ENCODE measurements around the gene HOXB4.

HOXB4 gene

DNA sequence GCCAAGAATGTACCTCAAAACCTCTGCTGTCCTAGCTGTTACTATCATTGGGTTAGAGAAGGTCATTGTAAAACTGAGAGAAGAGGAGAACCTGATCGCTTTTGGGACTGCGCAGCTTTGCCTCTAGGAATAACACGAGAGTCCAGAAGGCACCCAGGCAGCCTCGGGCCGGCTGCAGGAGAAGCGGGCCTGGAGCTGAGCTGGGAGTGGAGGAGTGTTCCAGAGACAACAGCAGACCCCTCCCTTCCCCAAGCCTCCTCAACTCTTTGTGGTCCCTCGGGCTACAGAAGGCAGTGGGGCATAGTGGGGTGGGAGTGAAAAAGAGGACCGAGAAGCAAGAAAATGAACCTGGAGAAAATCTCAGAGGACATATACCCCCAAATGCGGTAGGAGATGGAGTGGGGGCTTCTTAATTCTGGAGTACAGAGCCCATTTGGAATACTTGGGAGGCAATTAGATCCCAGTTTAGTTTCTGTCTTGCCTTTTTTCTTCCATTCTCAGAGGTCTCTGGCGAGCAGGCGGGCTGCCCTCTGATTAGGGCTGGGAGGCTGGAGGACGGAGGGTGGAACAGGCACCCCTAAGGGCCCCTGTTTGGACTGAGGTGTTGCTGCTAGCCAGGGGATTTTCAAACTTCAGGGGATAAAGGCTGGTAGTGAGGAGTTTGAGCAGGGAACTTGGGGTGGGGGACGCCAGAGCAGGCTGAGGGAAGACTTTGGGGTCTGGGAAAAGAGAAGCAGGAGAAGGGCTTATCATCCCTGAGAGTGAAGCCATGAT lies 19.9 kb downstream of the HOXB4 start:
- no peak for DNase-seq

DNA sequence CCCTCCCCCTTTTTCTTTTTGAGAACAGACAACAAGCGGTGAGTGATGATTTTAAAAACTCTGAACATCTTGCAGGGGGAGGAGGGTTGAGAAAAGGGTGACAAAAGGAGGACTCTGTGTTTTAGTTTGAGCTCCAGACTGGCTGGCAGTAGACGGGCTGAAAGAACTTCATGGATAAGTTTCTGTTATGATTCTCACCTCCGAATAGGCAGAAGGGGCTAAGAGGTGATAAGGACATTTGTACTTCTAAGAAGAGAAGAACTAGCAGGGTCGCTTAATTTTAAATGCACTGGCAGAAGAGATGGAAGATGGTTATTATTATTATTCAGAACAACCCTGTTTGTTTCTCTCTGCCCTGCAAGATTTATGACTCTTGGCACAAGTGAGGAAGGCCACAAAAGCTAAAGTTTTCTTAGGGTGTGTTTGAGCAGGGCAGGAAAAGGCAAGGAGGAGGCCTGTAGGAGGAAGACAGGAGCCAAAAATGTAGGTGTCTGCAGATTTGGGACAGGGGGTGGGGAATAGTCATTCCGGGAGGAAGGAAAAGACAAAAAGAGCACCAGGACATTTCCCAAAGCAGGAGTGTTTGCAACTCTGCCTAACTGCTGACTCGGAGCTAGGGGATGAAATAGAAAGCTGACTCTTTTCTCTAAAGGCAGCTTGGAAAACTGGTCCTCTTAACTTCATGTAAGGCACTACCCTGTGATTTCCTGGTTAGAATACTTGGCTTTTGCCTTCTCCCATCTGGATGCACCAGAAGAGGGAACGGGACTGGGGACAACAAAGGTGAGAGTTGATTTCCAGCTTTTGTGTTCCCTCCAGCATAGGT lies 21.4 kb downstream of the HOXB4 start:
- DNase-seq, result no peak

DNA sequence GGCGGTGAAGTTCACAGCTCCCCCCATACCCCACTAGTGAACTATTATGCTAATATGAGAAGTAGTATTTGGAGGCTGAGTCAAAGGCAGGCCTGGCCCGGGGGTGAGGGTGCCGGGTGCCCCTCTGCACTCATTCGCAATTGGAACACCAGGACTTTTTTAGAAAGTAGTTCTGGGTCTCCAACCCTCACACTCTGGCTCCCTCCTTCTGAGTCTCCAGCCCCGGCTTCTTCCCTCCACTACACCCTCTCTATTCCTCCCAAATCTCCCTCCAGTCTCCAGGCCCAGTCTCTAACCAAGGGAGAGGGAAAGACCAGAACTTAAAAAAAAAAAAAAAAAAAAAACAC lies 21.9 kb downstream of the HOXB4 start:
- no peak for DNase-seq

DNA sequence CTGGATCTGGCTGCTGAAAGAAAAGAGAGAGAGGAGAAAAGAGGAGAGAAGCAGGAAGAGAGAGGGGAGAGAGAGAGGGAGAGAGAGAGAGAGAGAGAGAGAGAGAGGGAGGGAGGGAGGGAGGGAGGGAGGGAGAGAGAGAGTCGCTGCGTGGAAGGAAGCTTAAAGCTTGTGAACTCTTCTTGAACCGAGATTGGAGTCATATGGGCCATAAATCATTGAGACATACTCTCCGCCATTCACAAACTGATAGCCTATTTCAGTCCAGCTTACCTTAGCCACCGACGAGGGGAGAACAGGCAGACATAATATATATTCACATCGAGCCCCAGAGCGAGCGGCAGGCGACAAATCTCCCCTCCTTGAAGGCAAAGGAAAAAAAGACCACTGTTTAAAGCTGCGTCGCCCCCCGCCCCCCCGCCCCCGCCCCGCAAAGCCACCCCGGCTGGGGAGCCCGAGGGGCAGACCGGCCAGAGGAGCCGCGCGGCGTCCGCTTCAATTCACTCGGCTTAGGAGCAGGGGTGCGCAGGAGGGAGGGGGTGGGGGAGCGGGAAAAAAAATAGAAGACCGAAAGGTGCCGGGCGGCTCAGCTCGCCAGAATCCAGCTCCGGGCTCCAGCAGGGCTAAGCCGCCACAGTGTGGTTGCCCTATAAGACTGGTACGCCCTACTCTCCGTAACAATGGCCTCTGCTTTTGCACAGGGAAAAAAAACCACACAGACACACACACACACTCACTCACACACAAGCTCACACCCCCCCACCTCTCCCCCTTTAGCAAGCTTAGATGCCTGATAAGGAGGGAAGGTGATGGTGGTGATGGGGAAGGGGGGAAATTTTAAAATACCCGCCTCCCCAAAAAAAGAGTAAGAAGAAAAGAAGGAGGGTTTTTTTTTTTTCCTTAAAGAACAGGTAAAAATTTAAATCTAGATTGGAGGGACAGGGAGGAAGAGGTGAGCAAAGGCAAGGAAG lies 22.6 kb downstream of the HOXB4 start:
- peak in 1 of 2 experiments; percentile 59 for DNase-seq

DNA sequence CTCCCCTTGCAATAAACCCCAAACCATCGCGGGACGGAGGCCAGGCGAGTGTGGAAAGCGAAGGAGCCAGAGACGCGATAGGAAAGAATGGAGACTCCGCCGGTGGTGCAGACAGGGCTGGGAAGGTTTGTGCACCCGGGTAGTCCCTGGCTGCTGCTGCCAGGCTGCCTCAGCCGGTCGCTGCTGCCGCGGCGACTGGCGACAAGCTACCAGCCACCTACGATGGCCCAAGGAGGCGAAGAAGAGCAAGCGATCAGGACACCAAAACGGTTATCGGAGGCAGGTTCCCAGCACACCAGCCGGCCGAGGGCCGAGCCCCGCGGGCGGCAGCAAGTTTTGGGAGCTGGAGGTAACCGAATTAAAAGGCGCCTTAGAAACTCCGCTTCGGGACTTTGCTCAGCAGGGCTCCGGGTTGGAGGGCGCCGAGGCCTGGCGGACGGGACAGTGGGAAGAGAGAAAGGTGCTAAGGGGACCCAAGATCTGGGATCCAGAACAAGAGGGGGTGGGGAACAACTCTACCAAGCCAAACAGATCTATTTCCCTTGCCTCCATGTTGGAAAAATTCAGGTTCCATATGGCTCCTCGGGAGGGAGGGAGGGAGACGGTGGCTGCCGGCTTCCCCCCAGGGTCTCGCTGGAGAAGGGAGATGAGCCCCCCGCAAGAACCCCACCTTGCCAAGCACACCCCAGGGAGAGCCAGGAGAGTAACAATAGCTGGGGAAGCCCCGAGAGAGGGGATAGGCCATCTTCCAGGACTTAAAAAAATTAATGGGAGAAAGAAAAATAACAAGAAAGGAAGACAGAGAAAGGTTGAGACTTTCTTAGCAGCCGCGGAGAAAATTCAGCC lies 23.5 kb downstream of the HOXB4 start:
- peak in 1 of 2 experiments; percentile 50 for DNase-seq

DNA sequence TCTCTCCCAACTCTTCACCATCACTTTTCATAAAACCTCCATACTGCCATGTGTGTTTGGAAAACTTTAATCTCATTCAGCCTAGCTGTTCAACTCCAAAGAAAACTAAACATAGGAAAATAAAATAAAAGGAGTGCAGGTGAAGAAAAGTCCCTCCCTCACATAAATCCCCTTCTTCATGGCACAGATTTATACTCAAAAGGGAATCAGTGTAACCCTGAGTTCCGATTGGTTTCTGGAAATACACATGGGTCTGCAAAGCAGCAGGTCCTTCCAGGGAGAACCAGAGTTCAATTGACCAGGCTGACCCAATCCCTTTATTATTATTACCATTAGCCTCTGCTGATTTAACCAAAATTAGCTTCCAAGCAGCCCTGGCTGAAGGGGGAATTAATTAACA lies 24.3 kb downstream of the HOXB4 start:
- no peak for DNase-seq

DNA sequence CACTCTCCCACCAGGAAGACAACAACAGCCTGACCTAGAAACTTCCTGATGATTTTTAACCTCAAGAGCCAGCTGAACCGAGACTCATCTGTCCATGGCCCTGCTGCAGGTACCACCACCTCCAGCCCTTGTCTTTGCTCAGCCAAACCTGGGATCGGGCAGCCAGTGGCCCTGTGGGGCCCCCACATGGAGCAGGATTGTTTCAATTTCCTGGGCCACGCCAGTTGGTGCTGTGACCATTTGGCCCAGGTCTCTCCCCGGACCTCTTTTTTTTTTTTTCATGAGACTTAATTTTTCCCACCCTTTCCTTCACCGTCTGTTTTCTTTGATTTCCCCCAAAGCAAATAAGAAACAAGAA lies 25.0 kb downstream of the HOXB4 start:
- no peak for DNase-seq

DNA sequence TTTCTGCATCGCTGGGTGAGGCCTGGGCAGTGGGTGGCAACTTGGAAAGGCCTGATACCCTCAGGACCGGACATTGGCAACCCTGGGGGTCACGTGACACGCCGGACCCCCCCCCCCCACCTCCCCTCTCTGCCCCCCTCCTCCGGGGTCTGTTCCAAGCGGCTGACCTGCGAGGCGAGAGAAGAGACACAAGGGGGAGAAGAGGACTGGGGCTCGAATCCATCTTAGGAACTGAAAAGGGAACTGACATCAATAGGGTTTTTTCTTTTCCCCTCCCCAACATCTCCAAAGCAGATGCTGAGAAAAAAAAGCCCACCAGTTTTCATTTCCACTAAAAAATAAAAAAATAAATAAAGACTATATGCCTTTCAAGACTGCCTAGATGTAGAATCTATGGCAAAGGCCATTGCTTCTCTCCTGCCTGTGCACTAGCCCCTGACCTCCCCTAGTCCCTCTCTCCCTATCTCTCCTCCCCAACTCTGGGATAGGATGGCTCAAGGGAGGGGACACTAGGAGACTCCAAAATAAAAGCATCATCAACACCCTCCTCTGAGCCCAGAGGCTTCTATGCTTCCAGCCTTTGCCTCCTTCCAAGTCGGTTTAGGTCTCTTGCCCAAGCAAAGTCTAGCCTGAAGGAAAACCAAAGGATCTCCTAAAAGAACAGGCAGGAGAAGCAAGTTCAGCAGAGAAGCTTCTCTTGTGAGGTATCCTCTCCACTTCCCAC lies 25.5 kb downstream of the HOXB4 start:
- no peak for DNase-seq

DNA sequence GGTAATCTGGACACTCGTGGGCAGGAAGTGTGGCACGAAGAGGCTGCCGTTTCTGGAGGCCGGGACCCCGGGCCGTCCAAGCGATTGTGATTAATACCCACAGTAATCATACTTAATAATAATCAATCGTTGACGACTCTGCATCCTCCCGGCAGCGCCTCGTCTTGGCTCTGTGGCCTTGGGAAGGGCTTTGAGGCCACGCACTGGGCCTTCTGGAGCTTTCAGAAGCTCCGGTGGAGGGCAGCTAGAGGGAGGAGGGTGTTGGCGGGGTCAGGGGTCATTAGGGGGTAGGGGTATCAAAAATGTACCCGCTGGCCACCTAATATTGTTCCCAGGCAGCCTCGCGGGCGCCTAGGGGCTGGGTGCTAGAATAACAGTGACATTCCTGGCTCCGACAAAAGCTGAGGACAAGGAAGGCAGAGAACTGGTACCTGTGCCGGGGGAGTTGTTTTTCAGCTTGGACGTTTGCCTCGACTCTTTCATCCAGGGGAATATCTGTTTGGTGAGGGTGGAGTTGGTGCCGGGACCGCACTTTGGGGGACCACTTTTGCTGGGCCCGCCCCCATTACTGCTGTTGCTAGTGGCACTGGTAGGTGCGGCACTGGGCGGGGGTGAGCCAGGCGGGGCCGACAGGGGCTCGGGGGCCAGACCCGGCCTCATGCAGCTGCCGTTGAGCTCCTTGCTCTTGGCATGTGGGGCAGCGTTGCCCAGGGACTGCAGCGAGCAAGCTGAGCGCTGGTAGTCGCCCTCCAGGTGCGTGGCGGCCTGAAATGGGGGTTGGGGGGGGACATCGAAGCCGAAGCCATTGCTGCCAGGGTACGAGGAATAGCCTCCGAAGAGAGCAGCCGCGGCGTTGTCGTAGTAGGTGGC lies 26.3 kb downstream of the HOXB4 start:
- no peak for DNase-seq

DNA sequence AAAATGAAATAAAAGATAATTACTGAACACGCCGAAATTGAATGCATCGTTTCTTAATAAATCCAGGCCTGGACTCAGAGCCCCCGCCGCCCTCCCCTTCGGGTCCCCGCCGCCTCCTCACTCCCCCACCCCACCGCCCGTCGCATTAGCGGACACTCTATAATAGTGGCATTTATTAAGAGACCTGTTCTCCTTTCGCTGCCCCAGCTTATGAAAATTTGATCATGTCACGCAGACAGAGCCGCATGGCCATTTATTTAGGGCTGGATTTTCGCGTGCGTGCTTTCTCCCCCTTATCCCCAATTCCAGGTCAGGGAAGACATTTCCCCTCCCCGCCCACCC lies 27.0 kb downstream of the HOXB4 start:
- DNase-seq, result no peak

DNA sequence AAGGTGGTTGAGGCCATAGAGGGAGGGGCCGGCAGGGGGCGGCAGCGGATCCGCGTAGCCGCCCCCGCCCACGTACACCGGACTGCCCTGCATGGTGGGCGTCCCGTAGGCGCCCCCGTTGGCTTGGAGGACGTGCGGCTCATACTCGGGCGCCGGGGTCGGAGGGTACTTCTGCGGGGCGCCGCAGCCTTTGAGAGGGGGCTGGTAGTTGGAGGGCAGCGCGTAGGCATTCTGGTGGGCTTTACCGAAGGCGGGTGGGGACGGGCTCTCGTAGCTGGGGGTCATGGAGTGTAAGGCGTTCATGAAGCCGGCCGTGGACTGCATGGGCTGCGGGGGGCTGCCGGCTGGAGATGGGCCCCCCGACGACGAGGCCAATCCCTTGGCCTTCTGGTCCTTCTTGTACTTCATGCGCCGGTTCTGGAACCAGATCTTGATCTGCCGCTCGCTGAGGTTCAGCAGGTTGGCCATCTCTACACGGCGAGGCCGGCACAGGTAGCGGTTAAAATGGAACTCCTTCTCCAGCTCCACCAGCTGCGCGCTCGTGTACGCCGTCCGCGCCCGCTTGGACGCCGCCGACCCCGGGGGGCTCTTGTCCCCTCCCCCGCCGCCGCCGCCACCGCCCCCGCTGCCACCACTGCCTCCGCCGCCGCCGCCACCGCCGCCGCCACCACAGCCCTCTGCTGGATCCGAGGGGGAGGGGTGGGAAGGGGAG lies 27.5 kb downstream of the HOXB4 start:
- DNase-seq, result no peak

DNA sequence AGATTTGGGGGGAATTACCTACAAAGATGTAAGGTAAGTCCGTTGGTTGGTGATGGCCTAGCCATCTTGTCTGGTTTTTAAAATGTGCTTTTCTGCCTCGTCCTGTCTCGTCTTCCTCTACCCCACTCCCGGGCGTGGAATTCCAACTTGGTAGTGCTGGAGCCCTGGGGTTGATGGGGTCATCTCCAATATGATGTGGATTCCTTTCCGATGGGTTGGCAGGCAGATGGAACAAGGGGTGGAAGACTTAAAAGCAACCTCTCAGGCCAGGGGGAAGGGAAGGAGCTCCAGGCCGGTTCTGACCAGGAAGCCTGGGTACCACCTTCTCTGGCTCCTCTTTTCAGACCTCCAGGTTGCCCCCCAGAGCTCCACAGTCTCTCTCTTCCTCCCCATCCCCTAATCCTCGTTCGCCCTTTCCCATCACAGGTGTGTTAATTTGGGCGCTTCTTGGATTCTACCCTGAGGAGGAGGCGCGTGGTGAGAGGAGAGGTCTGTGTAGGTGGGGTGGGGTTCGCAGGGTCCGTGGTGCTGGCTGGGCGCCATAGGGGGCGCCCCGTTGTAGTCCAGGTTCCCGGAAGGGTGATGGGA lies 28.1 kb downstream of the HOXB4 start:
- no peak for DNase-seq

DNA sequence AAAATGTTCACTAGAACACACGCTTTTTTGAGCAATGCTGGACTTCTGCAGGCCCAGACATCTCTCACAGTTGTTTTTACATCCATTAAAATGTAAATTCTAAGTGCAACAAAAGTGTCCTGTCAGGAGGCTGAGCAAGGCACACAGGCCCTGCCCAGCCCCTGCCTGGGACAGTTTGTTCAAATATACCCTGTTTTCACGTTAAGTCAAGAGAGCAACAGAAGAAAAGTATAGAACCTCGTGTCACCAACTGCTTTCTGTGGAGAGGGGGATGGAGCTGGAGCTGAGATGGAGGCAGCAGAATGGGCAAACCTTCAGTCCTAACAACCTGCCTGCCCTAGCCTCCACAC lies 28.9 kb downstream of the HOXB4 start:
- no peak for DNase-seq

DNA sequence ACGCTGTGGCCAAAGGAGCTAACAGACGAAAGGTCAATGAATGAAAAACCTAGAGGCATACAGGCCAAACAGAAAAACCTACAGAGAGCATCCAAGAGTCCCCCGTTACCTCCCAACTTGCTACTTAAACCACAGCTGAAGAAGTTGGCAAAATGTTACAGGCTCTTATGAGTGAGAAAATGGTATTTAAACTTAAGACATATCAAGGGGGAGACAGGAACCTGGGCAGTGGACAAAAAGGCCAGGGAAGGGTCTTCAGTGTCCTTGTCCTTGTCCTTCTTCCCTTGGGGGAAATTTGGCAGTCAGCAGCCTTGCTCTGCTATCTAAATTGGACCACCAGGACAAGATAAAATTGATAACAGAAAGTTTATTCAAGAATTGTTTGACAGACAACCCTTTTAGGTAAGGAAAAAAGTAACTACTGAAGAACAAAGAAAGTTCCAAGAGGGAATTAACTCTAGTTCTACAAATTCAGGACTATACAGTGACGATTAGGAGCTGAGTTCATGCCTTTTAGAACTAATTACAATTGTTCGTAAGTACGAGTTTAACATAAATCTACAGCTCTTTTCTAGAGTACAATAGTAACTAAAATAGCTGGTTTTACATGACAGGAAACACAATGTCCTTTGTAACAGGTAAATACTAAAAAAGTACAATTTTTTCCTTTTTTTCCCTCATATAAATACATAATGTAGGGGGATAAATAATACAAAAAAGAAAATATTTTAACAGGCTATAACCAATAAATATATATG lies 29.4 kb downstream of the HOXB4 start:
- no peak for DNase-seq

DNA sequence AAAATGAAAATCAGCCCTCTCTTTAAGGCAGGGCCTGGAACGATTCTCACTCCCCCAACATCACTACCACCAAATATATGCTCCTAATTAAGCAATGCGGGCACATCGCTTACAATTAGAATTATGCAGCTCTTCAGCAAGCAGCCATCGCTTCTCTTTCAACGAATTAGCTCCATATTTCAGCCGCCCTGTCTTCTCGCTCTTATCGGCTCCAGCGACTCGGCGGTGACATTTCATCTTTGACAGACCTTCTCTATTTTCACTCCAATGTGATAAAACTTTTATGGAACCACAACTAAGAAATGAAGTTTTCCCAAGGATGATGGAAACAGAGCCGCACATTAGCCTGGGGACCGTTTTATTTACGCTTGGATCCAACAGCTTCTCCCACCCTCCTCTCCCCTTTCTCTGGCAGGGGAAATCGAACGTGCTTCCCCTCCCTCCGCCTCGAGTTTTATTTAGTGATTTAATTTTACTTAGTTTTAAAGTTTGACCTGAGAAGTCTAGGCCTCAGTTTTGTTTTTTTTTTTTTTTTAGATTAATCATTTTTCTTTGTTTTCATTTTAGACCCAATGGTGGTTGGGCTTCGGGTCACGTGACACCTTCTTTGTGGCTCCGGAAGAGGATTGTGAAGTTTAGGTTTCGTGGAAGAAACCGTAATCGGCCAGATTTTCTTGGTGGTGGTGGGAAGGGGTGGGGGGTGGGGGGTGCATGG lies 30.2 kb downstream of the HOXB4 start:
- no peak for DNase-seq

DNA sequence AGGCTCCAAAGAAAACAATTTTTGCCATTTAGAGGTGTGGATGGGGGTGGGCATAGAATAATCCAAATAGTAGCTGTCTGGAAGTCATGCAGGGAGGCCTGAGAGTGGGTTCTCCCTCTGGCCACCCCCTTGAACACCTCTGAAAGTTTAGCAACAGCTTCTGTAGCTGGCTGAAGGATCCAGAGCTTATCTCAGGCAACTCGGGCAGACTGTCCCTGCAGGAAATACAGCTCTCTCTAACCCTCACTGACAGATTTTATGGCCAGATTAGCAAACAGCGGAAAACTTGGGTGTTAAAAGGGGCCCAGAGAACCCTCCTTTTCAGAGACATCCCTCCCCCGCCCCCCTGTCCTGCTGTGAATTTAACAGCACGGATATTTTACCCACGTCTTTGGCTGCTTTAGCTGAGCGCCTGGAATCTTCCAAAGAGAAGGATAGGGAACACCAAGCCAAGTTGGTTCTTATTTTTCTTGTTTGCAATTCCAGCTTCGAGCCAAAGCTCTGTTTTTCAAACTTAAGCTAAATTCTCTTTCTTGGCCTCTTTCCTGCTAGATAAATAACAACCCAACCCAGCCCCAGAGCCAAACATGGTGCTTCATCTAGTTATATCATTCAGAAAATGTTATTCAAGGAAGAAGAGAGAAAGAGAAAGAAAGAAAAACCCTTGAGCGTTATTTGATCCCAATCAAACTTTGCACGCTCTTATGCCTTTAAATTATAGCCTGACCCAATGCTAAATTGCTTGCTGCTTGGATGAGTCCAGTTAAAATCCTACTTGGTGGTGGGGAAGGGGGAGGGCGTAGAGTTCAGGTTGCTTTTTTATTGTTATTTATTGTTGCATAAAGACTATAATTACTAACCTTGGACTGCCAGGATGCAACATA lies 31.0 kb downstream of the HOXB4 start:
- DNase-seq, result no peak

All from NCI-H526 (cell line).